PC-3 (cell line): ENCODE measurements around the gene GPC2. TPM values are rescaled to one million over a fixed set of nuclear protein-coding genes. Genes with fewer than 3 reads are reported as not detected.

ENCODE experiments used
- ATAC-seq: fragments of 200-7000 bp; cut with Tn5 transposase; 2 replicates; pipeline ENCODE4 v1.9.1; 2020; ENCODE audit warnings: mild to moderate bottlenecking, moderate library complexity
- BruUV-seq: library from RNA; stranded (reverse); fragments of 400-500 nt; replicated peaks from 2 replicates; lab custom pipeline; 2021; lab: Mats Ljungman, UMichigan
- CTCF ChIA-PET: fragments of 300-600 bp; sonication (Branson Sonifier 250); formaldehyde crosslinking; loops from one replicate; lab custom pipeline; 2022; ENCODE audit warnings: antibody characterized with exemption; lab: Charles Lee
- POLR2A ChIA-PET: fragments of 300-600 bp; sonication (Branson Sonifier 250); formaldehyde crosslinking; loops from one replicate; lab custom pipeline; 2022; ENCODE audit warnings: antibody characterized with exemption; ENCODE audit not compliant: unreplicated experiment; lab: Charles Lee
- DNase-seq: peaks from one replicate; pipeline ENCODE4 v3.0.0-alpha.2; 2015
- H2AFZ ChIP-seq: fragments of 300-600 bp; sonication (generic); 2 replicates; pipeline ENCODE4 v1.6.0; 2016; ENCODE audit warnings: antibody characterized with exemption, low read length
- H3F3A ChIP-seq: fragments of 300-600 bp; sonication (generic); one replicate; pipeline ENCODE4 v1.6.0; 2017; ENCODE audit warnings: antibody characterized with exemption, low read length, control low read depth, mild to moderate bottlenecking; ENCODE audit not compliant: unreplicated experiment
- H3K27ac ChIP-seq: fragments of 300-600 bp; sonication (generic); 2 replicates; pipeline ENCODE4 v1.5.1; 2016; ENCODE audit warnings: mild to moderate bottlenecking, low read length
- H3K27me3 ChIP-seq: fragments of 300-600 bp; sonication (generic); 2 replicates; pipeline ENCODE4 v1.6.1; 2016; ENCODE audit warnings: low read length, mixed read lengths
- H3K36me3 ChIP-seq: fragments of 300-600 bp; sonication (generic); 2 replicates; pipeline ENCODE4 v1.6.1; 2016; ENCODE audit warnings: low read depth, mixed run types, low read length, mixed read lengths
- H3K4me1 ChIP-seq: fragments of 300-600 bp; sonication (generic); 2 replicates; pipeline ENCODE4 v1.5.1; 2016; ENCODE audit warnings: low read length; ENCODE audit not compliant: insufficient read depth
- H3K4me2 ChIP-seq: fragments of 300-600 bp; sonication (generic); 2 replicates; pipeline ENCODE4 v1.6.0; 2016; ENCODE audit warnings: low read length
- H3K4me3 ChIP-seq: fragments of 300-600 bp; sonication (generic); 2 replicates; pipeline ENCODE4 v1.5.1; 2016; ENCODE audit warnings: mild to moderate bottlenecking, low read length, mixed read lengths
- H3K79me2 ChIP-seq: fragments of 300-600 bp; sonication (generic); 2 replicates; pipeline ENCODE4 v1.6.1; 2017; ENCODE audit warnings: low read length, mixed read lengths
- H3K9ac ChIP-seq: fragments of 300-600 bp; sonication (generic); 2 replicates; pipeline ENCODE4 v1.6.0; 2016; ENCODE audit warnings: mild to moderate bottlenecking, low read length
- H3K9me2 ChIP-seq: fragments of 300-600 bp; sonication (generic); replicated peaks from 2 replicates; pipeline ENCODE4 v1.6.1; 2016; ENCODE audit warnings: mixed run types, low read length, mixed read lengths
- H3K9me3 ChIP-seq: fragments of 300-600 bp; sonication (generic); 2 replicates; pipeline ENCODE4 v1.6.1; 2016; ENCODE audit warnings: low read length, mixed read lengths
- H4K20me1 ChIP-seq: fragments of 300-600 bp; sonication (generic); 2 replicates; pipeline ENCODE4 v1.6.1; 2016; ENCODE audit warnings: low read length, mixed read lengths
- EZH2 ChIP-seq: fragments of 300-600 bp; sonication (generic); IDR thresholded peaks from one replicate; pipeline ENCODE4 v1.6.1; 2017; ENCODE audit warnings: antibody characterized with exemption, mild to moderate bottlenecking, low read length; ENCODE audit not compliant: unreplicated experiment
- EZH2phosphoT487 ChIP-seq: fragments of 300-600 bp; sonication (generic); IDR thresholded peaks from 2 replicates; pipeline ENCODE4 v1.6.1; 2018; ENCODE audit warnings: mild to moderate bottlenecking, antibody characterized with exemption, low read length, borderline replicate concordance
- intact Hi-C: fragments of 100-400 bp; cut with micrococcal nuclease; formaldehyde crosslinking; loops from 2 replicates; pipeline ENCODE4 v1.9.0; 2023
- total RNA-seq: library from RNA; depleted of rRNA; stranded (reverse); fragments of >200 nt; gene quantifications from 2 replicates; pipeline ENCODE4 v1.2.3, GENCODE V29; 2014
- TF ChIP-seq, protein P1 (sequence below): fragments of 300-600 bp; sonication (generic); conservative IDR thresholded peaks from 2 replicates; pipeline ENCODE4 v1.5.1; 2017; ENCODE audit warnings: antibody characterized with exemption, low read depth, mild to moderate bottlenecking, low read length

GPC2 gene
- total RNA-seq, 1 experiment from 2014 or later, result 1.6 TPM

DNA sequence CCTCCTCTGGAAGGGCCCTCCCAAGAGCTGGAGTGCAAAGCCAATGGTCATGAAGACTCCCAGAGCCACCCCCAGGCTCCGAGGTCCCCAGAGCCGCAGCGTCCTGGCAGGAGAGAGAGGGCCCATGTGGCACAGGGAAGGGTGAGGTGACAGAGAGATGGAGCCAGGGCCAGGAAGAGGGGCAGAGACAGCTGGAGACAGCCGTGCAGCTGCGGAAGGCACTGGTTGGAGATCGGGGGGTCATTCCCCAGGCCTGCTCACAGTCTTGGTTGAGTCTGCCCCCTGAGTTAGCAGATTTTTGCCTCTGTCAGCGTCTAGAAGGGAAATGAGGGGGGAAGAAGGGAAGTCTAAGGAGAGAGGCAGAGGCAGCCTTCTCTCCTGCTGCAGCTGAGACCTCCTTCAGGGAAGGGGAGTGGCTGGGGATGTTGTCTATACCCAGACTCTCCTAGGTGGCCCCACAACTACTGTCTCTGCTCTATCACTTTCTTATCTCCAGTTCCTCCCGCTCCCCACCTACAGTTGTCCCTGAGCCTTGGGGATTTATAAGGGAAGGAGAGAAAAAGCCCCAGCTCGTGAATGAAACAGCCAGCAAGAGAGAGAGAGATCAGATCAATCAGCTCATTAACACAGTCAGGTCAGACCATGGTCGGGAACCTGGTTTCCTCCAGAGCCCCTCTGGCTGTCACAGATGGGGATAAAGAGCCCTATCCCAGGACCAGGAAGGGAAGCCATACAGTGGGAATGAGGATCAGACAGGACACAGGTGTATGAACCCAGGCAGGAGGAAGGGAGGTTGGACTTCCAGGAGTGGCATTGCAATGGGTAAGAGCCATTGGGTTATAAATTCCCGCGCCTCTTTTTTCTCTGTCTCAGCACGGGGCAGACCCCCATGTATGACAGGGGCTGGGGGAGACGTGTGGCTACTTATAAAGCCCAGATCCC is 9.9 kb downstream of the GPC2 start:
- BruUV-seq, result no TSS peak
- TF ChIP-seq EZH2phosphoT487, result no peak
- TF ChIP-seq, protein P1, sequence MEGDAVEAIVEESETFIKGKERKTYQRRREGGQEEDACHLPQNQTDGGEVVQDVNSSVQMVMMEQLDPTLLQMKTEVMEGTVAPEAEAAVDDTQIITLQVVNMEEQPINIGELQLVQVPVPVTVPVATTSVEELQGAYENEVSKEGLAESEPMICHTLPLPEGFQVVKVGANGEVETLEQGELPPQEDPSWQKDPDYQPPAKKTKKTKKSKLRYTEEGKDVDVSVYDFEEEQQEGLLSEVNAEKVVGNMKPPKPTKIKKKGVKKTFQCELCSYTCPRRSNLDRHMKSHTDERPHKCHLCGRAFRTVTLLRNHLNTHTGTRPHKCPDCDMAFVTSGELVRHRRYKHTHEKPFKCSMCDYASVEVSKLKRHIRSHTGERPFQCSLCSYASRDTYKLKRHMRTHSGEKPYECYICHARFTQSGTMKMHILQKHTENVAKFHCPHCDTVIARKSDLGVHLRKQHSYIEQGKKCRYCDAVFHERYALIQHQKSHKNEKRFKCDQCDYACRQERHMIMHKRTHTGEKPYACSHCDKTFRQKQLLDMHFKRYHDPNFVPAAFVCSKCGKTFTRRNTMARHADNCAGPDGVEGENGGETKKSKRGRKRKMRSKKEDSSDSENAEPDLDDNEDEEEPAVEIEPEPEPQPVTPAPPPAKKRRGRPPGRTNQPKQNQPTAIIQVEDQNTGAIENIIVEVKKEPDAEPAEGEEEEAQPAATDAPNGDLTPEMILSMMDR, result no peak
- TF ChIP-seq EZH2, result no peak
- ATAC-seq, result no peak
- peak overlapping the region; percentile 93; the same call in 1 of the 2 replicates for H2AFZ ChIP-seq
- ChIA-PET CTCF (interaction anchor here (1.0 kb wide), 1 partner anchor 22 kb away, joined by 3 read pairs; no protein-coding TSS in a partner anchor), POLR2A (no interaction called here)
- peak overlapping the region; percentile 97 for H3K4me2 ChIP-seq
- H3K9me3 ChIP-seq, result no peaks in the 10 kb centered on the region
- H3K9me2 ChIP-seq, result no peaks in the 10 kb centered on the region
- intact Hi-C loops, result no loop called here
- DNase-seq, result no peak
- H3K4me1 ChIP-seq, result peaks cover 17% of the 10 kb centered on the region; the same call in 1 of the 2 replicates
- no peaks in the 10 kb centered on the region for H4K20me1 ChIP-seq
- H3F3A ChIP-seq, result no peaks in the 10 kb centered on the region
- H3K4me3 ChIP-seq, result peak overlapping the region; percentile 72; the same call in 1 of the 2 replicates
- no peaks in the 10 kb centered on the region for H3K36me3 ChIP-seq
- H3K27me3 ChIP-seq, result no peaks in the 10 kb centered on the region
- H3K79me2 ChIP-seq, result no peaks in the 10 kb centered on the region
- H3K27ac ChIP-seq, result no peak overlapping the region
- no peak overlapping the region for H3K9ac ChIP-seq

DNA sequence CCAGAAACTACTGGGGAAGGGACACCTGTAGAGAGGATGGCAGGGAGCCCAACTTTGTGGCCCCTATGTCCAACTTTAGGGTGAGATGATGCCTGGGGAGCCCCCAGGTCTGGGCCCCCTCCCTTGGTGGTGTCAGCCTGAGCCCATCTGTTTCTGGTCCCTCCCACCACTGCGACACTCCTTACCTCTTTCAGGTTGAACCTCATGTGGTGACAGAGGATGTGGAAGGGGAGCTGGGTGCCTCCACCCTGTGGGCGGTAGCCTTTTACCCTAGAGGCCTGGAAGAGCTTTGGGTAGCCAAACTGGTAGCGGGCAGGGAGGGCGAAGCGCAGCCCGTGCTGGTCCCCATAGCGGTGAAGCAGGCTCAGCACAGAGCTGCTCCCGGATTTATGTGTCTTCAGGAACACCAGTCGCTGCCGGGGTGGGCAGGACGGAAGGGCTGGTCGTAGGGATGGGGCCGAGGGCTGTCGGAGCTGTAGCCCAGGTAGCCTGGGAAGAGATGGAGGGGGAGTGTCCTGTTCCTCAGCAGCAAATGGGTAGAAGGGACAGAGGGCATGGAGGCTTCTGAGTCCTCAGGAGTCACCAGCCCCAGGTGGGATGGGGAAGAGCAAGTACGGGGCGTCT is 10.8 kb downstream of the GPC2 start:
- no peaks in the 10 kb centered on the region for H3K27me3 ChIP-seq
- no peaks in the 10 kb centered on the region for H3K9me2 ChIP-seq
- no peaks in the 10 kb centered on the region for H3F3A ChIP-seq
- H3K27ac ChIP-seq, result no peak overlapping the region
- CTCF ChIA-PET, result no interaction called here
- no peak overlapping the region for H3K4me3 ChIP-seq
- POLR2A ChIA-PET, result no interaction called here
- no peak overlapping the region for H3K9ac ChIP-seq
- DNase-seq (no peak), ATAC-seq (no peak)
- H4K20me1 ChIP-seq, result no peaks in the 10 kb centered on the region
- no peaks in the 10 kb centered on the region for H3K79me2 ChIP-seq
- no peak for TF ChIP-seq EZH2phosphoT487
- no peak for TF ChIP-seq EZH2
- TF ChIP-seq, protein P1, result no peak
- no peaks in the 10 kb centered on the region for H3K36me3 ChIP-seq
- no TSS peak for BruUV-seq
- no peak overlapping the region for H3K4me2 ChIP-seq
- no peak overlapping the region for H2AFZ ChIP-seq
- intact Hi-C loops, result no loop called here
- H3K4me1 ChIP-seq, result peaks cover 17% of the 10 kb centered on the region; the same call in 1 of the 2 replicates
- H3K9me3 ChIP-seq, result no peaks in the 10 kb centered on the region
